Measurements from ENCODE around the gene RPN1. TPM values are rescaled to one million over a fixed set of nuclear protein-coding genes. Genes with fewer than 3 reads are reported as not detected.
A peak's percentile ranks its signal among the peaks of the same experiment; 100 is the strongest.

RPN1 gene
- total and polyA plus RNA-seq, 2 of the 13 experiments (the other 11 are each of a cell fraction or from before 2014, with no cell fraction given): 290 to 342 TPM

GRCh38 chr3:128680603-128681368 is 30.2 kb upstream of the RPN1 start:
- DNase-seq (ENCODE audit: low spot score) (peak; percentile 95), ATAC-seq (peak; percentile 98), FAIRE-seq (peak; percentile 82)
- Histone ChIP-seq H3K4me3 (replicated peaks in 1 of 3; ENCODE audit: insufficient read depth in 1 of 3, low read depth in 2 of 3, low read length in 3 of 3) (peak overlapping the region; percentile 67 to 88 (median 69)), H2AFZ (ENCODE audit: low read length) (peak overlapping the region; percentile 89), H3K27me3 (ENCODE audit: control insufficient read depth in 1 of 2, insufficient read depth in 2 of 2, low read length in 2 of 2) (no peaks in the 10 kb centered on the region), H3K9me3 (ENCODE audit: low read length) (no peaks in the 10 kb centered on the region), H3K27ac (ENCODE audit: extremely low read length, insufficient read depth, low read length) (peak overlapping the region; percentile 93), H3K4me2 (ENCODE audit: low read depth, low read length) (peak overlapping the region; percentile 90), H3K79me2 (ENCODE audit: insufficient read depth, low read length) (no peaks in the 10 kb centered on the region), H3K36me3 (replicated peaks in 1 of 2; ENCODE audit: control insufficient read depth in 1 of 2, insufficient read depth in 2 of 2, low read length in 2 of 2) (no peaks in the 10 kb centered on the region), H3K4me1 (ENCODE audit: insufficient read depth, low read length) (peaks cover 19% of the 10 kb centered on the region), H3K9ac (ENCODE audit: insufficient read depth, low read depth, low read length) (peak overlapping the region; percentile 90), H4K20me1 (ENCODE audit: insufficient read depth, low read length) (no peaks in the 10 kb centered on the region)
- TSS peak; percentile 85 for BruUV-seq (replicated peaks)
- in situ Hi-C loops (cut with HindIII; ENCODE audit: extremely low pct_ligation_motif_present, low pct_unique_long_range_greater_than_20kb) (no loop called here), intact Hi-C loops (cut with micrococcal nuclease; ENCODE audit: unreplicated experiment) (loop anchor here (1.0 to 5.0 kb wide), 4 partner anchors 30 to 272 kb away; partner anchors contain the start of genes RAB7A and RPN1)
- 0% methylated on average over 1 of the region's 67 CpGs for WGBS (ENCODE audit: low lambda C conversion rate)
- CTCF ChIA-PET (ENCODE audit: low intra/inter-chr PET ratio, low total read pairs): interaction anchor here (1.6 kb wide), 1 partner anchor 114 kb away, joined by 9 read pairs; no protein-coding TSS in a partner anchor
- POLR2A ChIA-PET: interaction anchor here (0.6 to 2.6 kb wide), 29 partner anchors 9 to 439 kb away, joined by 3 to 25 read pairs (median 4); partner anchors contain the start of genes ACAD9, RAB7A and RPN1
- TF ChIP-seq HDAC2 (CRISPR knock-in tag; IDR thresholded peaks at IDR 0.05): peak; percentile 76; the same call in 1 of the 2 replicates
- no peak; the same call in 1 of the 2 replicates for TF ChIP-seq ZNF563 (CRISPR knock-in tag; IDR thresholded peaks at IDR 0.05)
- TF ChIP-seq HNRNPLL (IDR thresholded peaks at IDR 0.05; ENCODE audit: low read depth, low read length, poor library complexity, severe bottlenecking): peak; percentile 79
- TF ChIP-seq ZNF672 (CRISPR knock-in tag; IDR thresholded peaks at IDR 0.05): no peak
- no peak for TF ChIP-seq PRPF4 (IDR thresholded peaks at IDR 0.05; ENCODE audit: low read depth, low read length, poor library complexity, severe bottlenecking)
- no peak for TF ChIP-seq FOXA1 (IDR thresholded peaks at IDR 0.05)
- TF ChIP-seq FOXA1 (CRISPR knock-in tag; IDR thresholded peaks at IDR 0.05): peak; percentile 63; the same call in 1 of the 2 replicates
- TF ChIP-seq JDP2 (CRISPR knock-in tag; IDR thresholded peaks at IDR 0.05; ENCODE audit: borderline replicate concordance): no peak; the same call in 1 of the 2 replicates
- TF ChIP-seq GLMP (CRISPR knock-in tag; IDR thresholded peaks at IDR 0.05; ENCODE audit: borderline replicate concordance): no peak
- TF ChIP-seq DPF2 (CRISPR knock-in tag; IDR thresholded peaks at IDR 0.05; ENCODE audit: borderline replicate concordance, low read depth): no peak
- peak; percentile 81 for TF ChIP-seq SP4 (CRISPR knock-in tag; IDR thresholded peaks at IDR 0.05)
- TF ChIP-seq TRIM24 (CRISPR knock-in tag; IDR thresholded peaks at IDR 0.05): no peak
- TF ChIP-seq KDM5B (CRISPR knock-in tag; IDR thresholded peaks at IDR 0.05; ENCODE audit: borderline replicate concordance): peak; percentile 97
- no peak; the same call in 1 of the 2 replicates for TF ChIP-seq ZNF318 (CRISPR knock-in tag; IDR thresholded peaks at IDR 0.05)
- no peak for TF ChIP-seq RFX3 (CRISPR knock-in tag; IDR thresholded peaks at IDR 0.05)

All from HepG2 (cell line).